CMK (cell line): ENCODE data around the gene CDK6.
A peak's percentile ranks its signal among the peaks of the same experiment; 100 is the strongest.
"Not testable (repeated sequence)": the region's sequence is repeated elsewhere in the genome, so short reads cannot be mapped to it uniquely, and the experiment has no call there.

Experiments used
- DNase-seq: peaks from one replicate; pipeline ENCODE4 v3.0.0-alpha.2; 2010; ENCODE audit warnings: low read depth

The CDK6 gene

GRCh38 chr7:92836489-92836999 is at the start of gene CDK6:
CDK6 (minus strand) TSS chr7:92836573; CDS start chr7:92833323, 3,250 bp downstream.
- peak; percentile 54 for DNase-seq

- peak; percentile 69 for DNase-seq
These were observed 49.7 kb upstream of the CDK6 start for GRCh38 chr7:92886039-92886438.

GRCh38 chr7:92884218-92884617 is 47.8 kb upstream of the CDK6 start:
- no peak for DNase-seq

- no peak for DNase-seq
These were observed 46.4 kb upstream of the CDK6 start for GRCh38 chr7:92882760-92883159.

GRCh38 chr7:92881091-92881485 is 44.7 kb upstream of the CDK6 start:
- no peak for DNase-seq

- DNase-seq, result peak; percentile 12
These were observed 44.1 kb upstream of the CDK6 start for GRCh38 chr7:92880212-92881090.

GRCh38 chr7:92877367-92877766 is 41.0 kb upstream of the CDK6 start:
- no peak for DNase-seq

GRCh38 chr7:92876836-92877235 is 40.5 kb upstream of the CDK6 start:
- DNase-seq, result no peak

- no peak for DNase-seq
These were observed 39.3 kb upstream of the CDK6 start for GRCh38 chr7:92875719-92876118.

GRCh38 chr7:92875173-92875572 is 38.8 kb upstream of the CDK6 start:
- DNase-seq, result no peak

GRCh38 chr7:92874567-92874966 is 38.2 kb upstream of the CDK6 start:
- no peak for DNase-seq

- DNase-seq, result no peak
These were observed 37.4 kb upstream of the CDK6 start for GRCh38 chr7:92873776-92874175.

- no peak for DNase-seq
These were observed 36.3 kb upstream of the CDK6 start for GRCh38 chr7:92872701-92873100.

- no peak for DNase-seq
These were observed 32.4 kb upstream of the CDK6 start for GRCh38 chr7:92868683-92869293.

GRCh38 chr7:92864169-92864568 is 27.8 kb upstream of the CDK6 start:
- DNase-seq, result not testable (repeated sequence)

GRCh38 chr7:92856436-92856835 is 20.1 kb upstream of the CDK6 start:
- DNase-seq, result no peak

GRCh38 chr7:92854501-92855238 is 18.3 kb upstream of the CDK6 start:
- DNase-seq, result no peak

GRCh38 chr7:92851732-92852131 is 15.4 kb upstream of the CDK6 start:
- DNase-seq, result no peak

- DNase-seq, result no peak
These were observed 14.1 kb upstream of the CDK6 start for GRCh38 chr7:92850516-92850915.

GRCh38 chr7:92849322-92849721 is 12.9 kb upstream of the CDK6 start:
- DNase-seq, result no peak

GRCh38 chr7:92848851-92849250 is 12.5 kb upstream of the CDK6 start:
- DNase-seq, result no peak

- no peak for DNase-seq
These were observed 12.1 kb upstream of the CDK6 start for GRCh38 chr7:92848441-92848840.

GRCh38 chr7:92847305-92847704 is 10.9 kb upstream of the CDK6 start:
- no peak for DNase-seq
